Measurements from ENCODE around the gene SGTA. TPM values are rescaled to one million over a fixed set of nuclear protein-coding genes. Genes with fewer than 3 reads are reported as not detected.

The SGTA gene
- total RNA-seq, 2 experiments from 2014 or later: 53.0 to 62.2 TPM

- no peaks in the 10 kb centered on the region for H3K9me3 Mint-ChIP-seq (ENCODE audit: low read depth)
- POLR2A ChIA-PET: interaction anchor here (0.6 to 0.9 kb wide), 2 partner anchors 167 to 263 kb away, joined by 3 read pairs; no protein-coding TSS in a partner anchor
- H3K4me1 Mint-ChIP-seq: peaks cover 34% of the 10 kb centered on the region
- CTCF ChIA-PET: interaction anchor here (0.7 kb wide), 1 partner anchor 350 kb away, joined by 3 read pairs; no protein-coding TSS in a partner anchor
- ATAC-seq (no peak), DNase-seq (no peak)
- H3K27ac Mint-ChIP-seq: peak overlapping the region; percentile 87
- intact Hi-C loops (cut with DNase I, micrococcal nuclease): no loop called here
- H3K4me3 Mint-ChIP-seq: peak overlapping the region; percentile 54
- no peaks in the 10 kb centered on the region for H3K27me3 Mint-ChIP-seq
- peaks cover 24% of the 10 kb centered on the region for H3K36me3 Mint-ChIP-seq (ENCODE audit: low read depth)
Measured at GRCh38 chr19:2774953-2775555, 8.0 kb downstream of the SGTA start.

GRCh38 chr19:2774083-2774679 lies 8.9 kb downstream of the SGTA start:
- Mint-ChIP-seq H3K9me3 (ENCODE audit: low read depth) (no peaks in the 10 kb centered on the region), H3K36me3 (ENCODE audit: low read depth) (peaks cover 24% of the 10 kb centered on the region), H3K27me3 (no peaks in the 10 kb centered on the region), H3K4me1 (peaks cover 32% of the 10 kb centered on the region), H3K4me3 (no peak overlapping the region), H3K27ac (no peak overlapping the region)
- no peak for DNase-seq
- ChIA-PET CTCF (no interaction called here), POLR2A (no interaction called here)
- ATAC-seq: no peak
- intact Hi-C loops (cut with DNase I, micrococcal nuclease): no loop called here

GRCh38 chr19:2771786-2772674 lies 11.0 kb downstream of the SGTA start:
- no peaks in the 10 kb centered on the region for H3K27me3 Mint-ChIP-seq
- no peak for ATAC-seq
- POLR2A ChIA-PET: no interaction called here
- no peak overlapping the region for H3K4me3 Mint-ChIP-seq
- H3K36me3 Mint-ChIP-seq (ENCODE audit: low read depth): peaks cover 16% of the 10 kb centered on the region
- intact Hi-C loops (cut with DNase I, micrococcal nuclease): no loop called here
- H3K9me3 Mint-ChIP-seq (ENCODE audit: low read depth): no peaks in the 10 kb centered on the region
- H3K4me1 Mint-ChIP-seq: peaks cover 29% of the 10 kb centered on the region
- no peak for DNase-seq
- no peak overlapping the region for H3K27ac Mint-ChIP-seq
- CTCF ChIA-PET: no interaction called here

- no peak for DNase-seq
- intact Hi-C loops (cut with DNase I, micrococcal nuclease): no loop called here
- CTCF ChIA-PET: no interaction called here
- H3K4me3 Mint-ChIP-seq: no peak overlapping the region
- POLR2A ChIA-PET: interaction anchor here (0.7 kb wide), 1 partner anchor 343 kb away, joined by 3 read pairs; the partner anchor contains the start of gene TIMM13
- H3K36me3 Mint-ChIP-seq (ENCODE audit: low read depth): peaks cover 11% of the 10 kb centered on the region
- peaks cover 16% of the 10 kb centered on the region for H3K4me1 Mint-ChIP-seq
- ATAC-seq: no peak
- no peaks in the 10 kb centered on the region for H3K27me3 Mint-ChIP-seq
- H3K9me3 Mint-ChIP-seq (ENCODE audit: low read depth): no peaks in the 10 kb centered on the region
- no peak overlapping the region for H3K27ac Mint-ChIP-seq
Measured at GRCh38 chr19:2770055-2771013, 12.7 kb downstream of the SGTA start.

- DNase-seq (no peak), ATAC-seq (no peak)
- POLR2A ChIA-PET: no interaction called here
- Mint-ChIP-seq H3K27me3 (no peaks in the 10 kb centered on the region), H3K9me3 (ENCODE audit: low read depth) (no peaks in the 10 kb centered on the region), H3K4me1 (peaks cover 6% of the 10 kb centered on the region), H3K36me3 (ENCODE audit: low read depth) (peaks cover 12% of the 10 kb centered on the region), H3K4me3 (no peak overlapping the region), H3K27ac (no peak overlapping the region)
- intact Hi-C loops (cut with DNase I, micrococcal nuclease): no loop called here
- CTCF ChIA-PET: interaction anchor here (1.0 kb wide), 1 partner anchor 121 kb away, joined by 6 read pairs; no protein-coding TSS in a partner anchor
Measured at GRCh38 chr19:2769218-2769617, 13.9 kb downstream of the SGTA start.

GRCh38 chr19:2768365-2769132 lies 14.5 kb downstream of the SGTA start:
- ATAC-seq (no peak), DNase-seq (no peak)
- POLR2A ChIA-PET: no interaction called here
- intact Hi-C loops (cut with DNase I, micrococcal nuclease): no loop called here
- Mint-ChIP-seq H3K27ac (no peak overlapping the region), H3K36me3 (ENCODE audit: low read depth) (peaks cover 12% of the 10 kb centered on the region), H3K27me3 (no peaks in the 10 kb centered on the region), H3K9me3 (ENCODE audit: low read depth) (no peaks in the 10 kb centered on the region), H3K4me1 (peaks cover 2% of the 10 kb centered on the region), H3K4me3 (no peak overlapping the region)
- CTCF ChIA-PET: interaction anchor here (0.5 to 1.0 kb wide), 2 partner anchors 120 to 443 kb away, joined by 5 to 6 read pairs; no protein-coding TSS in a partner anchor

- Mint-ChIP-seq H3K27me3 (no peaks in the 10 kb centered on the region), H3K9me3 (ENCODE audit: low read depth) (no peaks in the 10 kb centered on the region), H3K36me3 (ENCODE audit: low read depth) (peaks cover 12% of the 10 kb centered on the region), H3K4me1 (peaks cover 2% of the 10 kb centered on the region), H3K4me3 (no peak overlapping the region), H3K27ac (no peak overlapping the region)
- DNase-seq (no peak), ATAC-seq (no peak)
- CTCF ChIA-PET: no interaction called here
- intact Hi-C loops (cut with DNase I, micrococcal nuclease): no loop called here
- POLR2A ChIA-PET: no interaction called here
Measured at GRCh38 chr19:2767688-2768087, 15.4 kb downstream of the SGTA start.

- DNase-seq (no peak), ATAC-seq (no peak)
- no peaks in the 10 kb centered on the region for H3K27me3 Mint-ChIP-seq
- ChIA-PET POLR2A (no interaction called here), CTCF (interaction anchor here (2.2 kb wide), 1 partner anchor 119 kb away, joined by 5 read pairs; no protein-coding TSS in a partner anchor)
- no peak overlapping the region for H3K27ac Mint-ChIP-seq
- H3K36me3 Mint-ChIP-seq (ENCODE audit: low read depth): peaks cover 10% of the 10 kb centered on the region
- no peak overlapping the region for H3K4me3 Mint-ChIP-seq
- H3K9me3 Mint-ChIP-seq (ENCODE audit: low read depth): no peaks in the 10 kb centered on the region
- H3K4me1 Mint-ChIP-seq: no peaks in the 10 kb centered on the region
- intact Hi-C loops (cut with DNase I, micrococcal nuclease): no loop called here
Measured at GRCh38 chr19:2766594-2767372, 16.3 kb downstream of the SGTA start.

- DNase-seq (no peak), ATAC-seq (no peak)
- no peaks in the 10 kb centered on the region for H3K9me3 Mint-ChIP-seq (ENCODE audit: low read depth)
- H3K36me3 Mint-ChIP-seq (ENCODE audit: low read depth): peaks cover 15% of the 10 kb centered on the region
- intact Hi-C loops (cut with DNase I, micrococcal nuclease): no loop called here
- no peak overlapping the region for H3K4me3 Mint-ChIP-seq
- ChIA-PET POLR2A (no interaction called here), CTCF (interaction anchor here (2.2 kb wide), 1 partner anchor 117 kb away, joined by 5 read pairs; no protein-coding TSS in a partner anchor)
- no peaks in the 10 kb centered on the region for H3K4me1 Mint-ChIP-seq
- H3K27ac Mint-ChIP-seq: no peak overlapping the region
- no peaks in the 10 kb centered on the region for H3K27me3 Mint-ChIP-seq
Measured at GRCh38 chr19:2765376-2765775, 17.7 kb downstream of the SGTA start.

GRCh38 chr19:2764945-2765344 lies 18.1 kb downstream of the SGTA start:
- H3K27me3 Mint-ChIP-seq: no peaks in the 10 kb centered on the region
- intact Hi-C loops (cut with DNase I, micrococcal nuclease): no loop called here
- ATAC-seq: no peak
- H3K36me3 Mint-ChIP-seq (ENCODE audit: low read depth): peaks cover 15% of the 10 kb centered on the region
- no peak for DNase-seq
- H3K4me1 Mint-ChIP-seq: no peaks in the 10 kb centered on the region
- ChIA-PET POLR2A (no interaction called here), CTCF (interaction anchor here (2.2 kb wide), 1 partner anchor 117 kb away, joined by 5 read pairs; no protein-coding TSS in a partner anchor)
- H3K27ac Mint-ChIP-seq: no peak overlapping the region
- no peak overlapping the region for H3K4me3 Mint-ChIP-seq
- no peaks in the 10 kb centered on the region for H3K9me3 Mint-ChIP-seq (ENCODE audit: low read depth)

All from activated CD4-positive, alpha-beta T cell treated with anti-CD3 and anti-CD28 coated beads for 36 hours (primary cell).